Endothelial cell (in vitro differentiated cells): Measurements from ENCODE around the gene POLE4. TPM values are rescaled to one million over a fixed set of nuclear protein-coding genes. Genes with fewer than 3 reads are reported as not detected.

Experiments used
- DNase-seq: peaks from one replicate; pipeline ENCODE4 v3.0.0; 2021; ENCODE audit warnings: low spot score
- H3K27ac Mint-ChIP-seq: one replicate; pipeline ENCODE4 v1.8.0; 2021; ENCODE audit warnings: mixed read lengths, inconsistent platforms; ENCODE audit not compliant: unreplicated experiment
- H3K27me3 Mint-ChIP-seq: one replicate; pipeline ENCODE4 v1.8.0; 2021; ENCODE audit warnings: mild to moderate bottlenecking, moderate library complexity, mixed read lengths, inconsistent platforms; ENCODE audit not compliant: unreplicated experiment
- H3K36me3 Mint-ChIP-seq: one replicate; pipeline ENCODE4 v1.8.0; 2021; ENCODE audit warnings: mild to moderate bottlenecking, low read depth, mixed read lengths, inconsistent platforms; ENCODE audit not compliant: unreplicated experiment
- H3K4me1 Mint-ChIP-seq: one replicate; pipeline ENCODE4 v1.8.0; 2021; ENCODE audit warnings: mild to moderate bottlenecking, mixed read lengths, inconsistent platforms; ENCODE audit not compliant: unreplicated experiment
- H3K4me3 Mint-ChIP-seq: one replicate; pipeline ENCODE4 v1.8.0; 2021; ENCODE audit warnings: mild to moderate bottlenecking, mixed read lengths, inconsistent platforms; ENCODE audit not compliant: unreplicated experiment
- H3K9me3 Mint-ChIP-seq: one replicate; pipeline ENCODE4 v1.8.0; 2021; ENCODE audit warnings: mixed read lengths, inconsistent platforms; ENCODE audit not compliant: unreplicated experiment
- total RNA-seq: library from RNA; stranded (reverse); fragmentation: NEBNext Ultra II Directional; extraction: Animal tissue kit (Norgen Biotek cat#: 25700); gene quantifications from one replicate; pipeline ENCODE4 v1.2.1, GENCODE V29; 2021; ENCODE audit not compliant: unreplicated experiment
- TF ChIP-seq, protein P1 (sequence below): fragments of 200-600 bp; sonication (generic); IDR thresholded peaks from one replicate; pipeline ENCODE4 v1.5.0; 2021; ENCODE audit warnings: antibody characterized with exemption; ENCODE audit not compliant: unreplicated experiment

Gene POLE4
- total RNA-seq, 1 donor from 2014 or later: 23.2 TPM

GRCh38 chr2:74930811-74931486 lies 27.5 kb upstream of the POLE4 start:
- H3K27me3 Mint-ChIP-seq: no peaks in the 10 kb centered on the region
- TF ChIP-seq, protein P1, sequence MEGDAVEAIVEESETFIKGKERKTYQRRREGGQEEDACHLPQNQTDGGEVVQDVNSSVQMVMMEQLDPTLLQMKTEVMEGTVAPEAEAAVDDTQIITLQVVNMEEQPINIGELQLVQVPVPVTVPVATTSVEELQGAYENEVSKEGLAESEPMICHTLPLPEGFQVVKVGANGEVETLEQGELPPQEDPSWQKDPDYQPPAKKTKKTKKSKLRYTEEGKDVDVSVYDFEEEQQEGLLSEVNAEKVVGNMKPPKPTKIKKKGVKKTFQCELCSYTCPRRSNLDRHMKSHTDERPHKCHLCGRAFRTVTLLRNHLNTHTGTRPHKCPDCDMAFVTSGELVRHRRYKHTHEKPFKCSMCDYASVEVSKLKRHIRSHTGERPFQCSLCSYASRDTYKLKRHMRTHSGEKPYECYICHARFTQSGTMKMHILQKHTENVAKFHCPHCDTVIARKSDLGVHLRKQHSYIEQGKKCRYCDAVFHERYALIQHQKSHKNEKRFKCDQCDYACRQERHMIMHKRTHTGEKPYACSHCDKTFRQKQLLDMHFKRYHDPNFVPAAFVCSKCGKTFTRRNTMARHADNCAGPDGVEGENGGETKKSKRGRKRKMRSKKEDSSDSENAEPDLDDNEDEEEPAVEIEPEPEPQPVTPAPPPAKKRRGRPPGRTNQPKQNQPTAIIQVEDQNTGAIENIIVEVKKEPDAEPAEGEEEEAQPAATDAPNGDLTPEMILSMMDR: no peak
- no peaks in the 10 kb centered on the region for H3K4me1 Mint-ChIP-seq
- H3K27ac Mint-ChIP-seq: no peak overlapping the region
- H3K36me3 Mint-ChIP-seq: no peaks in the 10 kb centered on the region
- no peak overlapping the region for H3K4me3 Mint-ChIP-seq
- DNase-seq: no peak
- no peaks in the 10 kb centered on the region for H3K9me3 Mint-ChIP-seq

DNA sequence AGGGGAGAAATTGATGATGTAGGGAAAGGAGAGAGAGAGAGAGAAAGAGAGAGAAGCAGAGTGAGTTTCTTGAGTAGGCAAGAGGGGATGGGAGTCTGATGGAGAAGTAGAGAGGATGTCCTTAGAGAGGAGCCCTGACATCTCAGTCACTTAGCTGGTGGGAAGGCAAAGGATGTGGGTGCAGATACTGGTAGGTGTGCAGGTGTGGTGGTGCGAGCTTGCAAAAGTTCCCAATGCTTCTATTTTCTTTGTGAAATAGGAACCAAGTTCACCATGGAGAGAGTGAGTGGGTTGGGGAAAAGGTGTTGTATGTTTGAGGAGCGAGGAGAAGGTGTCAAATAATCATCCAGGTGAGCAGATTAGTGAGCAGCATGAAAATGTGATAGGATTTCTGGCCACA lies 26.5 kb upstream of the POLE4 start:
- DNase-seq: no peak
- TF ChIP-seq, protein P1: no peak
- Mint-ChIP-seq H3K4me1 (no peaks in the 10 kb centered on the region), H3K9me3 (no peaks in the 10 kb centered on the region), H3K27me3 (no peaks in the 10 kb centered on the region), H3K27ac (no peak overlapping the region), H3K4me3 (no peak overlapping the region), H3K36me3 (no peaks in the 10 kb centered on the region)

- Mint-ChIP-seq H3K4me1 (no peaks in the 10 kb centered on the region), H3K27ac (no peak overlapping the region), H3K36me3 (no peaks in the 10 kb centered on the region), H3K4me3 (no peak overlapping the region), H3K27me3 (no peaks in the 10 kb centered on the region), H3K9me3 (no peaks in the 10 kb centered on the region)
- TF ChIP-seq, protein P1: no peak
- no peak for DNase-seq
Measured at GRCh38 chr2:74935975-74936391, 22.5 kb upstream of the POLE4 start.

- Mint-ChIP-seq H3K27me3 (no peaks in the 10 kb centered on the region), H3K4me3 (no peak overlapping the region), H3K4me1 (no peaks in the 10 kb centered on the region), H3K9me3 (no peaks in the 10 kb centered on the region), H3K27ac (no peak overlapping the region), H3K36me3 (no peaks in the 10 kb centered on the region)
- TF ChIP-seq, protein P1: no peak
- no peak for DNase-seq
Measured at GRCh38 chr2:74937221-74937880, 21.1 kb upstream of the POLE4 start.

- Mint-ChIP-seq H3K4me1 (no peaks in the 10 kb centered on the region), H3K36me3 (no peaks in the 10 kb centered on the region), H3K27me3 (no peaks in the 10 kb centered on the region), H3K4me3 (no peak overlapping the region), H3K9me3 (no peaks in the 10 kb centered on the region), H3K27ac (no peak overlapping the region)
- TF ChIP-seq, protein P1: no peak
- DNase-seq: no peak
Measured at GRCh38 chr2:74938264-74938663, 20.2 kb upstream of the POLE4 start.
